Measurements from ENCODE around the gene CFAP410. TPM values are rescaled to one million over a fixed set of nuclear protein-coding genes. Genes with fewer than 3 reads are reported as not detected.
"Not testable (repeated sequence)": the region's sequence is repeated elsewhere in the genome, so short reads cannot be mapped to it uniquely, and the experiment has no call there.

The CFAP410 gene
- total RNA-seq, 1 donor from 2014 or later, result 4.8 TPM

- DNase-seq (ENCODE audit: low read depth in 2 of 2), result no peak
Observed at GRCh38 chr21:44370027-44370735, 31.0 kb upstream of the CFAP410 start.

- DNase-seq (ENCODE audit: low read depth in 2 of 2), result no peak
Observed at GRCh38 chr21:44368711-44369446, 29.7 kb upstream of the CFAP410 start.

- DNase-seq (ENCODE audit: low read depth in 2 of 2), result no peak
Observed at GRCh38 chr21:44366586-44367211, 27.5 kb upstream of the CFAP410 start.

DNA sequence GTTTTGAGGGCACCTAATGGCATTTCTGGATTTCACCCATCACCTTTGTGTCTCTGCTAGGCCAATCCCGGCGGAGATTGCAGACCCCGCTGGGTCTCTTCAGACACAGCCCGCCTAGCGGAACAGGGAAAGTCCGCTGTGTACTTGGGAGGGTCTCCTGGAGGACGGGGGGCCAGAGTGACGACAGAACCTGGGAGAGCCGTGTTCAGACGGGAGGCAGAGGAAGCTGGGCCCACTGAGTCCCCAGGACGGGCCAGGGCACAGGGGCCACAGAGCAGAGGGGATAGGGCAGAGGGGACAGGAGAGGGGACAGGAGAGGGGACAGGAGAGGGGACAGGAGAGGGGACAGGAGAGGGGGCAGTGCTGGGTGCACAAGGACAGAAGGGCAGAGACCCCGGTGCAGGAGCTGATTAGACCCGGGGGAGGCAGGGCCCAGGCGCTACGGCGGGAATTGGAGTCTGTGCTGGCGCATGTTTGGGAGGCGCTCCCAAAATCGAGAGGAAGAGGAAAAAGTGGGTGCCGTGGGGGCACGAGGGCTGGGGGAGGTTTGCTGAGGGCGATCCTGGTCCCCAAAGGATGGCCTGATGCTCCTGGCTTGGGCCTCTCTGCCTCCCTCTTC lies 26.9 kb upstream of the CFAP410 start:
- no peak for DNase-seq (ENCODE audit: low read depth in 2 of 2)

DNA sequence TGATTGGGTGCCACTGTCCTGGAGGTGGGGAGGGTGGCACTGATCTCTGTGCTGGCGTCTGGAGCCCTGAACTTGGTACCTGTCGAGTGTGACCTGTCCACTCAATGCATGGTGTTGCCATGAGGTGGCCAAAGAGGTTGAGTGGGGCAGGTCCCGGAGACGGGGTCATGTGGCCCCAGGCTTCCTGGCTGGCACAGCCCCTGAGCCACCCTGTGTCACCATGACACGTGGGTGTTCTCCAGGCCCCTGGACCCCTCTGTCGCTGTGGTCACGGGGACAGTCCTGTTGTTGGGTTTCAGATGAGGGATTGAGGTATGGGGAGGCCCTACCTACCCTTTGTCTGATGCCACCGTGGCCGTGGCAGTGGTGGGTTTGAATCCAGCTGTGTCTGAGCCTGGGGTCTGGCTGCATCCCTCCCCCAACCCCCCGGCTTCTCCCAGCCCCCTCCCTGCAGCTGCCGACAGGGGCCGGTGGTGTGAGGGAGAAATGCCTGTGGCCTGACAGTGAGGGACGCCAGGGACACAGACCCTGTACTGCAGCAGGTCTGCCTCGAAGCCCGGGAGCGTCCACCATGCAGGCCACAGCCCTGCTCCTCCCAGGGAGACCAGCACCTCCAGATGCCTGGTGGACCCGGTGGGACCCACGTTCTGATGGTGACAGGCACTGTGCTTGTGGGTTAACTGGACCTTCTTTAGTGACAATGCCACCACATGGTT lies 26.2 kb upstream of the CFAP410 start:
- no peak for DNase-seq (ENCODE audit: low read depth in 2 of 2)

DNA sequence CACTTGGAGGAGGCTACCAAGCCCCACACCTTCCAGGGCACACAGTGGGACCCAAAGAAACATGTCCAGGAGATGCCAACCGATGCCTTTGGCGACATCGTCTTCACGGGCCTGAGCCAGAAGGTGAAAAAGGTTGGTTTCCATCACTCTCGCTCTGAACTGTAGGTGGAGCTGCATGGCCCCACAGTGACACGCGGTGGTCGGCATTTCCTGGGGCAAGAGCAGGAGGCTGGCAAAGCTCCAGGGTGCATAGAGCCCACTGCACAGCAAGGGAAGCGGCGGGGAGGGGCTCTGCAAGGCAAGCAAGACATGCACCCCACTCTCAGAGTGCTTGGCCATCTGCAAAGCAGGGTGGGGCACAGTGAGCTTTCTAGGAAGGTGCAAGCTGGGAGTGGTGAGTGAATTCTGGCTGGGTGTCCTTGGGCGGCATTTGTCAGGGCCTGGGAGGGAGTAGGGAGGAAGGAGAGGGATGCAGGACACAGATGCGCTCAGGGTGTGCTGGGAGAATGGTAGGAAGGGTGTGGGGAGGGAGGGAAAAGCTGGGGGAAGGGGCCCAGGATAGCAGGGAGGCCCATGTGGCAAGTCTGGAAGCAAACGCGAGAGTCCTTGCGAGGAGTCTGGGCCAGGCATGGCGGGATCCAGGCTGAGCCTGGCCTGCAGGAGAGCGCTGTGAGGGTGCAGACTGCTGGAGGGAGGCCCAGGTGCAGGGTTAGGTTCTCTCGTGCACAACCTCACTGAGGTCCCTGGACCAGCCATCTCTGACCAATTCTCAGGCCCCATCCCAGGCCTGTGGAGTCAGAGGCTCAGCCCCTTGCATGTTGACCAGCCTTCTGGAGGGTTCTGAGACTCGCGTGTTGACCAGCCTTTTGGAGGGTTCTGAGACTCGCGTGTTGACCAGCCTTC lies 25.2 kb upstream of the CFAP410 start:
- no peak for DNase-seq (ENCODE audit: low read depth in 2 of 2)

- DNase-seq (ENCODE audit: low read depth in 2 of 2), result no peak
Observed at GRCh38 chr21:44363278-44363677, 24.1 kb upstream of the CFAP410 start.

DNA sequence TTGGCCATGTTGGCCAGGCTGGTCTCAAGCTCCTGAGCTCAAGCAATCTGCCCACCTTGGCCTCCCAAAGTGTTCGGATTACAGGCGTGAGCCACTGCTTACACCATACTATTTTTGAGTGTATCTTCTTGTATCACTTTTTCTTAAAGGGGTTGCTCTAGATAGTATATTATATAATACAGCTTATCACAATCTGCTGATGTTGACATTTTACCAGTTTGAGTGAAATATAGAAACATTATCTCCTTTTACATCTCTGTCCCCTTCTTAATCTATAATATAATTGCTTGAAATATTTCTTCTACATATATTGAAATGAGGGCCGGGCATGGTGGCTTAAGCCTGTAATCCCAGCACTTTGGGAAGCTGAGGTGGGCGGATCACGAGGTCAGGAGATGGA lies 22.7 kb upstream of the CFAP410 start:
- not testable (repeated sequence) for DNase-seq (ENCODE audit: low read depth in 2 of 2)

GRCh38 chr21:44360159-44360558 lies 21.0 kb upstream of the CFAP410 start:
- no peak for DNase-seq (ENCODE audit: low read depth in 2 of 2)

GRCh38 chr21:44359396-44359795 lies 20.2 kb upstream of the CFAP410 start:
- DNase-seq (ENCODE audit: low read depth in 2 of 2), result no peak

DNA sequence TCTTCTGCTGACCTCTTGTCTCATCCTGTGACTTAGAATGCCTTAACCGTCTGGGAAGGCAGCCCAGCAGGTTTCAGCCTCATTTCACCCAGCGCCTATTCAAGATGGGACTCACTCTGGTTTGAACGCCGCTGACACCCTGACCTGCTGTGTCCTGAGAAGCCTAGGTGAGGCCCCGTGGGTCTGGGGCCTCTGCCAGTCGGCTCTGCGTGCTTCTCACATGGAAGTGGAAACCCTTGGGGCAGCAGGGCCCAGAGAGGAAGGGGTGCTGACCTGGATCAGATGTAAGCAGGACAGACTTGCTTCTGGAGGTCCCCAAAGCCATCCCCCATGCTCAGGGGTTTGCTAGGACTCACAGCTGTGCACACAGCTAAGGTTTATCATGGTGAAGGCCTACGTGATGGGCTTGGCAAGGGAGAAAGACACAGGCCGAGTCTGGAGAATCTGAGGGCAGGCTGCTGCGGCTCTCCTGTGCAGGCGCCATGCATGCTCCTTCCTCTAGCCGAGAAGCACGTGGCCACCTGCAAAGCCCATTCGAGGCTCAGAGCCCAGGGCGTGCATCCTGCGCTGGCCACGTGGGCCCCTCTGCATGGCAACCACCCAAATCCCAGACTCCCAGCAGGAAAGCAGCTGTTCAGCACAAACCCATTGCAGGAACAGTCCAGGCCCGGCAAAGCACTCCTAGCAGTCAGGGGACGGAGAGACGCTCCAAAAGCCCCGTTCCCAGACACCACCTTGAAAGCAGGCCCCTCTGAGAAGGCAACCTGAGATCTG lies 18.1 kb upstream of the CFAP410 start:
- DNase-seq (ENCODE audit: low read depth in 2 of 2), result no peak

DNA sequence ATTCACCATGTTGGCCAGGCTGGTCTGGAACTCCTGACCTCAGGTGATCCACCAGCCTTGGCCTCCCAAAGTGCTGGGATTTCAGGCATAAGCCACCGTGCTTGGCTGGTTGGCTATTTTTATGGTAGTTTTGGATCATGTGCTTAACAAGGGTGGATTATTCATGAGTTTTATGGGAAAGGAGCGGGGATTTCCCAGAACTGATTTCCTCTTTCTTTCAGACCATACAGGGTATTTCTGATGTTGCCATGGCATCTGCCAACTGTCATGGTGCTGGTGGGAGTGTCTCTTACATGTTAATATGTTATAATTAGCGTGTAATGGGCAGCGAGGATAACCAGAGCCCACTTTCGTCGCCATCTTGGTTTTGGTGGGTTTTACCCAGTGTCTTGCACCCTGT lies 17.4 kb upstream of the CFAP410 start:
- no peak for DNase-seq (ENCODE audit: low read depth in 2 of 2)

GRCh38 chr21:44356160-44356559 lies 17.0 kb upstream of the CFAP410 start:
- no peak for DNase-seq (ENCODE audit: low read depth in 2 of 2)

- no peak for DNase-seq (ENCODE audit: low read depth in 2 of 2)
Observed at GRCh38 chr21:44354775-44355771, 15.9 kb upstream of the CFAP410 start.

DNA sequence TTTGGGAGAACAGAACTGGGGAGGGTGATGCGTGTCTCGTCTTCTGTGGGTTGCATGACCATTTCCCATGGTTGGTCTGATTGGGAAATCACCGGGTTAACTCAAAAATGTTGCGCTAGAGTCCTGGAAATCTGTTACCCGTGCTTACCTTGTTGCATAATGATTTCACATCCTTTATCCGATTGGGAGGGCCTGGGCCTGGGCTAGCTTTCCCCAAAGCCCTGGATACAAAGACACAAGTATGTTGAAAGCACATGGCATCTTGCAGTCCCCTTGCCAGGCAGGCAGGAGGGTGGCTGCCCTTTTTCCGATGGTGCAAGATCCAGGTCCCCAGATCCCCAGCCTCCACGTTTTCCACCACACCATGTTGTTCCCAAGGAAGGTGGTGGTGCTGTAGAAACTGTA lies 14.8 kb upstream of the CFAP410 start:
- no peak for DNase-seq (ENCODE audit: low read depth in 2 of 2)

- DNase-seq (ENCODE audit: low read depth in 2 of 2), result no peak
Observed at GRCh38 chr21:44353191-44353970, 14.2 kb upstream of the CFAP410 start, which contains the start of gene TRPM2. TRPM2 (plus strand) TSS chr21:44353621; CDS start chr21:44353701, 80 bp downstream.

DNA sequence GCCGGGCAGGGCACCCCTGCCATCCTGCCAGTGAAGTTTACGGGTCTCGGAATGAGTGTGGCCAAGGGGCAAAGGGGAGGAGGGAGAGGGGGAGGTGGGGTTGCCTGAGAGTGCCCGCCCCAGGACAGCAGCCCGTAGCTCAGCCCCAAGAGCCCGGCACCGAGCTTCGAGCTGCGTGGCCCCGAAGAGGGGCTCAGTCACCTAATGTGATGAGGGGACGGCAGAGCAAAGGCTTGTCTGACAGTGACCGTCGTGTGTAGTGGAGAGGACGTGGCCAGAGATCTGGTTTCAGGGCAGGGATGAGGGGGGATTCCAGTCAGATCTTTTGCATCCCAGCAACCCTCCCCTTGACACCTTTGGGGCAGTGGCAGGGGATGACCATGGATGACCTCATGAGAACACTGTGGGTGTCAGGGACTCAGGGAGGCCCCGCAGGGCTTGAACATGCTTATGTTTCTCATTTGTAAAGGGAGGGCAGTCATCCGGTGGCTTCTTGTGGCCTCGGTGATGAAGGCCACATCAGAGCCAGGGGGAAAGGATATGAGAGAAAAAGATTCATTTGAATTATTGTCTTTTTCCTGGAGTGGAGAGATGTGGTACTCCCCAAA lies 13.2 kb upstream of the CFAP410 start:
- DNase-seq (ENCODE audit: low read depth in 2 of 2), result no peak

All from lung microvascular endothelial cell (primary cell).